Bronchial epithelial cell (primary cell): ENCODE data around the gene PANK3. TPM values are rescaled to one million over a fixed set of nuclear protein-coding genes. Genes with fewer than 3 reads are reported as not detected.
"Not testable (repeated sequence)": the region's sequence is repeated elsewhere in the genome, so short reads cannot be mapped to it uniquely, and the experiment has no call there.

ENCODE experiments used
- DNase-seq: peaks from one replicate; pipeline ENCODE4 v3.0.0-alpha.2; 2010; ENCODE audit warnings: low read depth
- FAIRE-seq: peaks from 2 replicates; lab custom pipeline; 2011; peaks lifted over from hg19 to GRCh38; lab: Jason Lieb, UNC
- H3K27me3 ChIP-seq: 2 replicates; pipeline ENCODE4 v1.5.1; 2011; ENCODE audit warnings: low read length; ENCODE audit not compliant: control insufficient read depth, insufficient read depth
- H3K36me3 ChIP-seq: 2 replicates; pipeline ENCODE4 v1.5.1; 2011; ENCODE audit warnings: low read length; ENCODE audit not compliant: control insufficient read depth, insufficient read depth
- H3K4me3 ChIP-seq: 2 replicates; pipeline ENCODE4 v1.5.1; 2011; ENCODE audit warnings: mild to moderate bottlenecking, low read depth, low read length, control low read depth
- CTCF ChIP-seq: IDR thresholded peaks from 2 replicates; pipeline ENCODE4 v1.5.1; 2011; ENCODE audit warnings: mild to moderate bottlenecking, moderate library complexity, low read length, control low read depth, inconsistent platforms; ENCODE audit not compliant: insufficient read depth, severe bottlenecking
- total RNA-seq: library from RNA; depleted of rRNA; stranded (reverse); fragments of >200 nt; gene quantifications from 2 replicates; pipeline ENCODE4 v1.2.1, GENCODE V29; 2014

Gene PANK3
- total RNA-seq, 1 donor from 2014 or later, result 55.8 TPM

GRCh38 chr5:168537176-168537575 is 42.0 kb downstream of the PANK3 start:
- Histone ChIP-seq H3K27me3 (peaks cover 2% of the 10 kb centered on the region), H3K4me3 (no peak overlapping the region), H3K36me3 (no peaks in the 10 kb centered on the region)
- TF ChIP-seq CTCF, result no peak
- DNase-seq (no peak), FAIRE-seq (no peak)

GRCh38 chr5:168534351-168534750 is 44.8 kb downstream of the PANK3 start:
- not testable (repeated sequence) for H3K36me3 ChIP-seq, H3K4me3 ChIP-seq, DNase-seq, FAIRE-seq
- H3K27me3 ChIP-seq, result peaks cover 15% of the 10 kb centered on the region

GRCh38 chr5:168531987-168532864 is 46.9 kb downstream of the PANK3 start:
- TF ChIP-seq CTCF, result no peak
- FAIRE-seq (peak; percentile 7), DNase-seq (no peak)
- H3K36me3 ChIP-seq, result no peaks in the 10 kb centered on the region
- no peak overlapping the region for H3K4me3 ChIP-seq
- peaks cover 15% of the 10 kb centered on the region for H3K27me3 ChIP-seq

- DNase-seq (no peak), FAIRE-seq (no peak)
- Histone ChIP-seq H3K27me3 (peaks cover 15% of the 10 kb centered on the region), H3K36me3 (no peaks in the 10 kb centered on the region), H3K4me3 (no peak overlapping the region)
- no peak for TF ChIP-seq CTCF
Observed at GRCh38 chr5:168531191-168531590, 48.0 kb downstream of the PANK3 start.

GRCh38 chr5:168530621-168531150 is 48.5 kb downstream of the PANK3 start:
- Histone ChIP-seq H3K4me3 (no peak overlapping the region), H3K36me3 (no peaks in the 10 kb centered on the region), H3K27me3 (peaks cover 13% of the 10 kb centered on the region)
- no peak for FAIRE-seq
- DNase-seq, result no peak
- TF ChIP-seq CTCF, result no peak

GRCh38 chr5:168529374-168530234 is 49.6 kb downstream of the PANK3 start:
- peak overlapping the region; percentile 22 for H3K4me3 ChIP-seq
- DNase-seq (no peak), FAIRE-seq (no peak)
- no peak for TF ChIP-seq CTCF
- peaks cover 13% of the 10 kb centered on the region for H3K27me3 ChIP-seq
- H3K36me3 ChIP-seq, result no peaks in the 10 kb centered on the region
